ENCODE results near the gene BACH2. TPM values are rescaled to one million over a fixed set of nuclear protein-coding genes. Genes with fewer than 3 reads are reported as not detected.

The BACH2 gene
- total and polyA plus RNA-seq, 7 donors: 0.12 to 16.9 (median 5.9) TPM

- H3K27ac ChIP-seq: peak overlapping the region; percentile 1
Measured at GRCh38 chr6:90008908-90009501, 287.6 kb downstream of the BACH2 start.

GRCh38 chr6:90008189-90008907 lies 288.3 kb downstream of the BACH2 start:
- DNase-seq (no peak), ATAC-seq (no peak)
- WGBS, 3 donors: 79 to 89% (median 85%) methylated on average over 9 of the region's 9 CpGs
- no peaks in the 10 kb centered on the region for H3K27me3 ChIP-seq (ENCODE audit: insufficient read depth in 3 of 3, low read length in 2 of 3)
- H3K4me3 ChIP-seq: no peak overlapping the region
- no peak for TF ChIP-seq CTCF (IDR thresholded peaks at IDR 0.05)
- peak overlapping the region; percentile 1 for H3K27ac ChIP-seq
- peaks cover 4% of the 10 kb centered on the region for H3K4me1 ChIP-seq
- H3K36me3 ChIP-seq (ENCODE audit: insufficient read depth in 1 of 2, low read depth in 1 of 2): peaks cover 4 to 26% of the 10 kb centered on the region in 2 donors
- no peaks in the 10 kb centered on the region for H3K9me3 ChIP-seq
- intact Hi-C loops (cut with DNase I): no loop called here

More at GRCh38 chr6:90008908-90009501, 287.6 kb downstream of the BACH2 start:
- Histone ChIP-seq H3K36me3 (ENCODE audit: insufficient read depth in 1 of 2, low read depth in 1 of 2) (peaks cover 4 to 26% of the 10 kb centered on the region in 2 donors), H3K9me3 (no peaks in the 10 kb centered on the region), H3K4me3 (no peak overlapping the region), H3K27me3 (ENCODE audit: insufficient read depth in 3 of 3, low read length in 2 of 3) (no peaks in the 10 kb centered on the region), H3K4me1 (peaks cover 4% of the 10 kb centered on the region)
- WGBS, 3 donors: 67 to 74% (median 70%) methylated on average over 1 of the region's 1 CpG
- TF ChIP-seq CTCF (IDR thresholded peaks at IDR 0.05): no peak
- ATAC-seq: no peak
- intact Hi-C loops (cut with DNase I): no loop called here
- no peak for DNase-seq

- H3K27ac ChIP-seq: no peak overlapping the region
- peaks cover 10% of the 10 kb centered on the region for H3K4me1 ChIP-seq
- DNase-seq (peak; percentile 61 to 81), ATAC-seq (peak; percentile 11 to 59 (median 41))
- H3K9me3 ChIP-seq: no peaks in the 10 kb centered on the region
- H3K4me3 ChIP-seq: no peak overlapping the region
- WGBS, 3 donors: 71 to 91% (median 78%) methylated on average over 9 of the region's 9 CpGs
- intact Hi-C loops (cut with DNase I): no loop called here
- no peaks in the 10 kb centered on the region for H3K27me3 ChIP-seq (ENCODE audit: insufficient read depth in 3 of 3, low read length in 2 of 3)
- TF ChIP-seq CTCF (IDR thresholded peaks at IDR 0.05): no peak
- peaks cover 4 to 26% of the 10 kb centered on the region in 2 donors for H3K36me3 ChIP-seq (ENCODE audit: insufficient read depth in 1 of 2, low read depth in 1 of 2)
Measured at GRCh38 chr6:90005048-90005827, 291.4 kb downstream of the BACH2 start.

GRCh38 chr6:90004511-90004910 lies 292.1 kb downstream of the BACH2 start:
- DNase-seq (peak in 1 of 2 donors; percentile 15), ATAC-seq (no peak)
- Histone ChIP-seq H3K27ac (no peak overlapping the region), H3K27me3 (ENCODE audit: insufficient read depth in 3 of 3, low read length in 2 of 3) (no peaks in the 10 kb centered on the region), H3K4me3 (no peak overlapping the region), H3K36me3 (ENCODE audit: insufficient read depth in 1 of 2, low read depth in 1 of 2) (peaks cover 4 to 26% of the 10 kb centered on the region in 2 donors), H3K4me1 (peaks cover 16% of the 10 kb centered on the region), H3K9me3 (no peaks in the 10 kb centered on the region)
- intact Hi-C loops (cut with DNase I): loop anchor here in 1 of 2 donors (5.0 kb wide), 1 partner anchor 58 kb away; no protein-coding TSS in a partner anchor
- WGBS, 3 donors: 89 to 95% (median 93%) methylated on average over 5 of the region's 5 CpGs
- no peak for TF ChIP-seq CTCF (IDR thresholded peaks at IDR 0.05)
